IMR-90 (cell line): Measurements from ENCODE around the gene HIRA. TPM values are rescaled to one million over a fixed set of nuclear protein-coding genes. Genes with fewer than 3 reads are reported as not detected.

Experiments used
- ATAC-seq: fragments of 200-7000 bp; cut with Tn5 transposase; 2 replicates; pipeline ENCODE4 v1.9.1; 2020; ENCODE audit warnings: low read depth, mild to moderate bottlenecking, moderate library complexity
- BruUV-seq: library from RNA; stranded (reverse); fragments of 400-500 nt; replicated peaks from 2 replicates; lab custom pipeline; 2021; lab: Mats Ljungman, UMichigan
- CTCF ChIA-PET: fragments of 300-600 bp; formaldehyde crosslinking; extraction: SDS; loops from one replicate; lab custom pipeline; 2021; ENCODE audit warnings: antibody characterized with exemption; lab: Yijun Ruan, JAX
- POLR2A ChIA-PET: fragments of 300-600 bp; sonication (Branson Sonifier 250); formaldehyde crosslinking; loops from one replicate; lab custom pipeline; 2022; ENCODE audit warnings: antibody characterized with exemption; ENCODE audit not compliant: unreplicated experiment; lab: Charles Lee
- DNase-seq: peaks from one replicate; pipeline ENCODE4 v3.0.0; 2013
- H2AFZ ChIP-seq: replicated peaks from 2 replicates; pipeline ENCODE3; 2013; ENCODE audit warnings: low read length, mild to moderate bottlenecking; ENCODE audit not compliant: poor library complexity
- H2AK5ac ChIP-seq: 2 replicates; pipeline ENCODE4 v1.6.1; 2013; ENCODE audit warnings: low read depth, low read length, inconsistent platforms
- H2AK9ac ChIP-seq: replicated peaks from 2 replicates; pipeline ENCODE3; 2013; ENCODE audit warnings: mild to moderate bottlenecking, low read depth, low read length, moderate library complexity; ENCODE audit not compliant: poor library complexity
- H2BK120ac ChIP-seq: 2 replicates; pipeline ENCODE4 v1.6.1; 2013; ENCODE audit warnings: low read depth, low read length, inconsistent platforms
- H2BK15ac ChIP-seq: 3 replicates; pipeline ENCODE4 v1.6.1; 2013; ENCODE audit warnings: low read depth, low read length, inconsistent platforms
- H2BK20ac ChIP-seq: 2 replicates; pipeline ENCODE4 v1.6.1; 2013; ENCODE audit warnings: low read depth, mild to moderate bottlenecking, inconsistent platforms, low read length, moderate library complexity
- H2BK5ac ChIP-seq: 2 replicates; pipeline ENCODE4 v1.6.1; 2013; ENCODE audit warnings: mild to moderate bottlenecking, low read depth, low read length, inconsistent platforms; ENCODE audit not compliant: poor library complexity, severe bottlenecking
- H3K14ac ChIP-seq: replicated peaks from 2 replicates; pipeline ENCODE4 v1.6.1; 2013; ENCODE audit warnings: low read depth, low read length, inconsistent platforms
- H3K18ac ChIP-seq: 2 replicates; pipeline ENCODE4 v1.6.1; 2013; ENCODE audit warnings: low read depth, low read length, control low read depth
- H3K23ac ChIP-seq: 2 replicates; pipeline ENCODE4 v1.6.1; 2013; ENCODE audit warnings: low read depth, low read length, inconsistent platforms
- H3K27ac ChIP-seq: 2 replicates; pipeline ENCODE4 v1.5.1; 2013; ENCODE audit warnings: mild to moderate bottlenecking, control low read depth, low read length; ENCODE audit not compliant: insufficient read depth
- H3K27me3 ChIP-seq: 2 replicates; pipeline ENCODE4 v1.6.1; 2013; ENCODE audit warnings: low read length; ENCODE audit not compliant: control insufficient read depth, insufficient read depth
- H3K36me3 ChIP-seq: 2 replicates; pipeline ENCODE4 v1.6.1; 2013; ENCODE audit warnings: low read length, mixed read lengths; ENCODE audit not compliant: control insufficient read depth, insufficient read depth
- H3K4ac ChIP-seq: 2 replicates; pipeline ENCODE4 v1.6.1; 2013; ENCODE audit warnings: low read depth, low read length, inconsistent platforms
- H3K4me1 ChIP-seq: 2 replicates; pipeline ENCODE4 v1.6.1; 2013; ENCODE audit warnings: low read length, mixed read lengths; ENCODE audit not compliant: control insufficient read depth, insufficient read depth
- H3K4me2 ChIP-seq: 2 replicates; pipeline ENCODE4 v1.6.1; 2013; ENCODE audit warnings: low read depth, mild to moderate bottlenecking, control low read depth, low read length, moderate library complexity
- H3K4me3 ChIP-seq: 2 replicates; pipeline ENCODE4 v1.5.1; 2013; ENCODE audit warnings: low read depth, mild to moderate bottlenecking, control low read depth, low read length, moderate library complexity; ENCODE audit not compliant: insufficient read depth
- H3K56ac ChIP-seq: 2 replicates; pipeline ENCODE4 v1.6.1; 2013; ENCODE audit warnings: low read length, inconsistent platforms; ENCODE audit not compliant: insufficient read depth; ENCODE audit errors: extremely low read depth
- H3K79me1 ChIP-seq, 2 experiments: 2 replicates each; pipeline ENCODE4 v1.6.1; 2013; ENCODE audit warnings: low read length in 2 of 2, inconsistent platforms in 1 of 2, low read depth in 1 of 2
- H3K9ac ChIP-seq: 2 replicates; pipeline ENCODE4 v1.6.1; 2013; ENCODE audit warnings: low read depth, low read length, control low read depth
- H3K9me1 ChIP-seq: 2 replicates; pipeline ENCODE4 v1.6.1; 2013; ENCODE audit warnings: low read length, inconsistent platforms; ENCODE audit not compliant: insufficient read depth
- H3K9me3 ChIP-seq: 2 replicates; pipeline ENCODE4 v1.6.1; 2013; ENCODE audit warnings: low read length; ENCODE audit not compliant: control insufficient read depth, insufficient read depth
- H4K20me1 ChIP-seq: 2 replicates; pipeline ENCODE4 v1.6.1; 2013; ENCODE audit warnings: low read length, inconsistent platforms; ENCODE audit not compliant: insufficient read depth
- H4K5ac ChIP-seq: 2 replicates; pipeline ENCODE4 v1.6.1; 2013; ENCODE audit warnings: mild to moderate bottlenecking, low read depth, low read length, control low read depth
- H4K8ac ChIP-seq, 2 experiments: 2 replicates each; pipeline ENCODE4 v1.6.1; 2013; ENCODE audit warnings: low read depth in 2 of 2, low read length in 2 of 2, control low read depth in 1 of 2, inconsistent platforms in 1 of 2
- H4K91ac ChIP-seq: 2 replicates; pipeline ENCODE4 v1.6.1; 2013; ENCODE audit warnings: low read depth, low read length, inconsistent platforms; ENCODE audit not compliant: insufficient read depth
- BHLHE40 ChIP-seq: fragments of 150-350 bp; IDR thresholded peaks from 2 replicates; pipeline ENCODE4 v1.6.1; 2016; ENCODE audit warnings: mild to moderate bottlenecking, low read depth, low read length
- CEBPB ChIP-seq: IDR thresholded peaks from 2 replicates; pipeline ENCODE4 v1.6.1; 2012; ENCODE audit warnings: low read depth, low read length, improper control_type of control experiment
- FOS ChIP-seq: fragments of 150-350 bp; IDR thresholded peaks from 2 replicates; pipeline ENCODE4 v1.6.1; 2016; ENCODE audit warnings: low read depth, low read length
- MAFK ChIP-seq: IDR thresholded peaks from 2 replicates; pipeline ENCODE4 v1.6.1; 2012; ENCODE audit warnings: low read depth, low read length, improper control_type of control experiment
- MAZ ChIP-seq: IDR thresholded peaks from 2 replicates; pipeline ENCODE4 v1.6.1; 2012; ENCODE audit warnings: low read depth, mild to moderate bottlenecking, low read length, improper control_type of control experiment, moderate library complexity, borderline replicate concordance
- NFE2L2 ChIP-seq: fragments of 150-350 bp; IDR thresholded peaks from 2 replicates; pipeline ENCODE4 v1.6.1; 2016; ENCODE audit warnings: low read depth, mild to moderate bottlenecking, low read length
- POLR2A ChIP-seq: IDR thresholded peaks from 2 replicates; pipeline ENCODE4 v1.6.1; 2012; ENCODE audit warnings: mild to moderate bottlenecking, low read depth, low read length
- RAD21 ChIP-seq: IDR thresholded peaks from 2 replicates; pipeline ENCODE4 v1.6.1; 2012; ENCODE audit warnings: low read length, improper control_type of control experiment
- RCOR1 ChIP-seq: IDR thresholded peaks from 2 replicates; pipeline ENCODE4 v1.6.1; 2012; ENCODE audit warnings: mild to moderate bottlenecking, low read length, improper control_type of control experiment; ENCODE audit not compliant: insufficient replicate concordance
- RFX5 ChIP-seq: IDR thresholded peaks from 2 replicates; pipeline ENCODE4 v1.8.0; 2012; ENCODE audit warnings: low read depth, mild to moderate bottlenecking, low read length, moderate library complexity
- SMC3 ChIP-seq: fragments of 150-350 bp; IDR thresholded peaks from 2 replicates; pipeline ENCODE4 v1.6.1; 2016; ENCODE audit warnings: low read depth, mild to moderate bottlenecking, antibody characterized with exemption, low read length, moderate library complexity
- WGBS, 2 experiments: methylation state at CpG; one replicate each; pipeline versions ENCODE4 v1.1.5 to v1.1.7; 2013; ENCODE audit warnings: missing lambda C conversion rate in 2 of 2; ENCODE audit not compliant: insufficient read length in 1 of 2; ENCODE audit errors: extremely low coverage in 2 of 2; 5-methylcytosine and 5-hydroxymethylcytosine counted together
- dilution Hi-C: fragments of 300-500 bp; cut with HindIII; formaldehyde crosslinking; loops from one replicate; pipeline ENCODE4 v1.14.3; 2018; ENCODE audit warnings: low sequenced_read_pairs; ENCODE audit not compliant: unreplicated experiment
- in situ Hi-C: fragments of 300-500 bp; cut with MboI; formaldehyde crosslinking; loops from 3 replicates; pipeline ENCODE4 v1.14.3; 2019; ENCODE audit warnings: low sequenced_read_pairs, inconsistent platforms, mixed read lengths
- intact Hi-C: fragments of 100-400 bp; cut with micrococcal nuclease; formaldehyde crosslinking; loops from 2 replicates; pipeline ENCODE4 v1.10.0; 2022
- polyA plus RNA-seq, 3 experiments: library from polyadenylated mRNA; depleted of rRNA; stranded (reverse); fragments of >200 nt; gene quantifications; 2 replicates each; pipeline ENCODE4 v1.2.3, GENCODE V29; 2012; ENCODE audit warnings: low replicate concordance in 1 of 3
- total RNA-seq: library from RNA; depleted of rRNA; stranded (reverse); fragments of >200 nt; gene quantifications from 2 replicates; pipeline ENCODE4 v1.2.3, GENCODE V29; 2012
- TF ChIP-seq, protein P1 (sequence below): fragments of 150-350 bp; IDR thresholded peaks from 2 replicates; pipeline ENCODE4 v1.6.1; 2016; ENCODE audit warnings: low read depth, mild to moderate bottlenecking, low read length, moderate library complexity, borderline replicate concordance
- TF ChIP-seq, protein P2 (sequence below): conservative IDR thresholded peaks from 2 replicates; pipeline ENCODE4 v1.5.1; 2012; ENCODE audit warnings: mild to moderate bottlenecking, low read depth, low read length, improper control_type of control experiment
- TF ChIP-seq, protein P3 (sequence below): fragments of 150-350 bp; IDR thresholded peaks from 2 replicates; pipeline ENCODE4 v1.6.1; 2017; ENCODE audit warnings: mild to moderate bottlenecking, antibody characterized with exemption, low read length, low read depth

The HIRA gene
- total and polyA plus RNA-seq, 2 of the 4 experiments (the other 2 are of a cell fraction): 14.5 to 24.2 TPM

DNA sequence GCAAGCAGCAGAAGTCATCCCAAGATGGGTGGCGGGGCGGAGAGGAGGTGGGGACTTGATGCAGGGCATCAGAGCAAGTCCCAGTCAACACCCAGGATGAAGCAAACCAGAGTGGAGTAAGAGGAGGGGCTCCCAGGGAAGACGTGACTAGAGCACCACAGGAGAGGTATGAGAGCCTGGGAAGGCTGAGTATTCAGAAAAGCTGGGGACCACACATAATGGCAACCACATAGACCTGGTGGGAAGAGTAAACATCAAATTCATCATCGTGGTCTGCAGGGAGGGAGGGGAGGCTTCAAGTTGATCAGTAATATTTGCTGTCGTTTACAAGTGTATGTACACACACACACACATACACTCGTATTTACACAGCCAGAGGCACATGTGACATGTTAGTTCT is 79.3 kb downstream of the HIRA start:
- no peak overlapping the region for H2BK120ac ChIP-seq
- no peak overlapping the region for H2BK5ac ChIP-seq
- no peak overlapping the region for H3K18ac ChIP-seq
- TF ChIP-seq RAD21: no peak
- TF ChIP-seq, protein P1, sequence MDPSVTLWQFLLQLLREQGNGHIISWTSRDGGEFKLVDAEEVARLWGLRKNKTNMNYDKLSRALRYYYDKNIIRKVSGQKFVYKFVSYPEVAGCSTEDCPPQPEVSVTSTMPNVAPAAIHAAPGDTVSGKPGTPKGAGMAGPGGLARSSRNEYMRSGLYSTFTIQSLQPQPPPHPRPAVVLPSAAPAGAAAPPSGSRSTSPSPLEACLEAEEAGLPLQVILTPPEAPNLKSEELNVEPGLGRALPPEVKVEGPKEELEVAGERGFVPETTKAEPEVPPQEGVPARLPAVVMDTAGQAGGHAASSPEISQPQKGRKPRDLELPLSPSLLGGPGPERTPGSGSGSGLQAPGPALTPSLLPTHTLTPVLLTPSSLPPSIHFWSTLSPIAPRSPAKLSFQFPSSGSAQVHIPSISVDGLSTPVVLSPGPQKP: no peak
- no peak for TF ChIP-seq SMC3
- TF ChIP-seq NFE2L2: no peak
- TF ChIP-seq POLR2A: no peak
- no peak for TF ChIP-seq FOS
- no peak for TF ChIP-seq RCOR1
- no peak for TF ChIP-seq RFX5
- TF ChIP-seq CEBPB: no peak
- TF ChIP-seq BHLHE40: no peak
- TF ChIP-seq, protein P2, sequence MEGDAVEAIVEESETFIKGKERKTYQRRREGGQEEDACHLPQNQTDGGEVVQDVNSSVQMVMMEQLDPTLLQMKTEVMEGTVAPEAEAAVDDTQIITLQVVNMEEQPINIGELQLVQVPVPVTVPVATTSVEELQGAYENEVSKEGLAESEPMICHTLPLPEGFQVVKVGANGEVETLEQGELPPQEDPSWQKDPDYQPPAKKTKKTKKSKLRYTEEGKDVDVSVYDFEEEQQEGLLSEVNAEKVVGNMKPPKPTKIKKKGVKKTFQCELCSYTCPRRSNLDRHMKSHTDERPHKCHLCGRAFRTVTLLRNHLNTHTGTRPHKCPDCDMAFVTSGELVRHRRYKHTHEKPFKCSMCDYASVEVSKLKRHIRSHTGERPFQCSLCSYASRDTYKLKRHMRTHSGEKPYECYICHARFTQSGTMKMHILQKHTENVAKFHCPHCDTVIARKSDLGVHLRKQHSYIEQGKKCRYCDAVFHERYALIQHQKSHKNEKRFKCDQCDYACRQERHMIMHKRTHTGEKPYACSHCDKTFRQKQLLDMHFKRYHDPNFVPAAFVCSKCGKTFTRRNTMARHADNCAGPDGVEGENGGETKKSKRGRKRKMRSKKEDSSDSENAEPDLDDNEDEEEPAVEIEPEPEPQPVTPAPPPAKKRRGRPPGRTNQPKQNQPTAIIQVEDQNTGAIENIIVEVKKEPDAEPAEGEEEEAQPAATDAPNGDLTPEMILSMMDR: no peak
- no peak for TF ChIP-seq MAZ
- TF ChIP-seq MAFK: no peak
- TF ChIP-seq, protein P3, sequence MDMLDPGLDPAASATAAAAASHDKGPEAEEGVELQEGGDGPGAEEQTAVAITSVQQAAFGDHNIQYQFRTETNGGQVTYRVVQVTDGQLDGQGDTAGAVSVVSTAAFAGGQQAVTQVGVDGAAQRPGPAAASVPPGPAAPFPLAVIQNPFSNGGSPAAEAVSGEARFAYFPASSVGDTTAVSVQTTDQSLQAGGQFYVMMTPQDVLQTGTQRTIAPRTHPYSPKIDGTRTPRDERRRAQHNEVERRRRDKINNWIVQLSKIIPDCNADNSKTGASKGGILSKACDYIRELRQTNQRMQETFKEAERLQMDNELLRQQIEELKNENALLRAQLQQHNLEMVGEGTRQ: no peak
- H3K36me3 ChIP-seq: peaks cover 67% of the 10 kb centered on the region
- WGBS, 2 experiments: no CpG with 5 or more reads among the region's 6 CpGs
- no peak overlapping the region for H3K14ac ChIP-seq
- H3K4me1 ChIP-seq: peaks cover 2% of the 10 kb centered on the region; the same call in 1 of the 2 replicates
- H3K23ac ChIP-seq: no peak overlapping the region
- no peak overlapping the region for H2AK5ac ChIP-seq
- no peak overlapping the region for H4K5ac ChIP-seq
- no peak overlapping the region for H3K4me3 ChIP-seq
- H3K4me2 ChIP-seq: no peak overlapping the region
- ATAC-seq (no peak), DNase-seq (no peak)
- CTCF ChIA-PET: no interaction called here
- H3K27me3 ChIP-seq: no peaks in the 10 kb centered on the region
- no peak overlapping the region for H2BK20ac ChIP-seq
- no peak overlapping the region for H3K27ac ChIP-seq
- no peak overlapping the region for H2BK15ac ChIP-seq
- dilution Hi-C loops: no loop called here
- in situ Hi-C loops: loop anchor here (10.0 to 25.0 kb wide), 2 partner anchors 167 to 390 kb away; no protein-coding TSS in a partner anchor
- H4K8ac ChIP-seq: no peak overlapping the region
- intact Hi-C loops: no loop called here
- H3K4ac ChIP-seq: no peak overlapping the region
- H2AFZ ChIP-seq: no peak overlapping the region
- H2AK9ac ChIP-seq: no peak overlapping the region
- H3K9me3 ChIP-seq: no peaks in the 10 kb centered on the region
- H4K91ac ChIP-seq: no peak overlapping the region
- BruUV-seq: no TSS peak
- H3K56ac ChIP-seq: no peak overlapping the region
- POLR2A ChIA-PET: no interaction called here
- H3K9me1 ChIP-seq: peaks cover 6% of the 10 kb centered on the region; the same call in 1 of the 2 replicates
- peaks cover 4% of the 10 kb centered on the region for H4K20me1 ChIP-seq
- no peak overlapping the region for H3K9ac ChIP-seq
- H3K79me1 ChIP-seq: 0 out of 4 replicates have a peak, but pooled peaks cover 0 to under 1% of the 10 kb centered on the region in 2 experiments
